Activated CD8-positive, alpha-beta memory T cell treated with anti-CD3 and anti-CD28 coated beads, Interleukin-2, amount 50 U/mL, for 24 hours (primary cell): ENCODE results near the gene ZFHX3.

Source experiments
- DNase-seq: peaks from one replicate; pipeline ENCODE4 v3.0.0-alpha.2; 2020; ENCODE audit errors: extremely low read depth

The ZFHX3 gene

GRCh38 chr16:73057291-73058210 lies 9.6 kb upstream of the ZFHX3 start:
- DNase-seq: no peak

- DNase-seq: no peak
Measured at GRCh38 chr16:73056921-73057290, 9.0 kb upstream of the ZFHX3 start.

GRCh38 chr16:73056448-73056847 lies 8.5 kb upstream of the ZFHX3 start:
- DNase-seq: no peak

GRCh38 chr16:73054813-73055482 lies 7.0 kb upstream of the ZFHX3 start:
- DNase-seq: no peak

- DNase-seq: no peak
Measured at GRCh38 chr16:73054498-73054812, 6.5 kb upstream of the ZFHX3 start.

- no peak for DNase-seq
Measured at GRCh38 chr16:73054125-73054484, 6.2 kb upstream of the ZFHX3 start.

GRCh38 chr16:73053364-73054124 lies 5.6 kb upstream of the ZFHX3 start:
- DNase-seq: no peak

GRCh38 chr16:73053038-73053363 lies 5.1 kb upstream of the ZFHX3 start:
- no peak for DNase-seq

GRCh38 chr16:73052576-73052975 lies 4.6 kb upstream of the ZFHX3 start:
- DNase-seq: no peak

GRCh38 chr16:73051961-73052360 lies 4.0 kb upstream of the ZFHX3 start:
- DNase-seq: no peak

GRCh38 chr16:73051226-73051625 lies 3.3 kb upstream of the ZFHX3 start:
- DNase-seq: no peak

- DNase-seq: no peak
Measured at GRCh38 chr16:73050201-73051099, 2.5 kb upstream of the ZFHX3 start.

- DNase-seq: no peak
Measured at GRCh38 chr16:73049511-73049910, 1.6 kb upstream of the ZFHX3 start.

- DNase-seq: no peak
Measured at GRCh38 chr16:73049091-73049490, 1.2 kb upstream of the ZFHX3 start.

- DNase-seq: no peak
Measured at GRCh38 chr16:73048292-73049080, 558 bp upstream of the ZFHX3 start.

GRCh38 chr16:73047221-73047535 lies 750 bp downstream of the ZFHX3 start:
- DNase-seq: no peak

- no peak for DNase-seq
Measured at GRCh38 chr16:73046849-73047214, 1.1 kb downstream of the ZFHX3 start.

GRCh38 chr16:73046202-73046848 lies 1.6 kb downstream of the ZFHX3 start:
- DNase-seq: no peak

GRCh38 chr16:73043828-73044467 lies 4.0 kb downstream of the ZFHX3 start:
- DNase-seq: no peak

- DNase-seq: no peak
Measured at GRCh38 chr16:73042807-73043206, 5.1 kb downstream of the ZFHX3 start.
